PC-9 (cell line): Measurements from ENCODE around the gene YPEL2.

Source experiments
- CTCF ChIP-seq: fragments of 200-600 bp; sonication (generic); conservative IDR thresholded peaks from 2 replicates; pipeline ENCODE4 v1.6.1; 2017; ENCODE audit warnings: mixed run types, antibody characterized with exemption, mild to moderate bottlenecking, moderate library complexity
- EZH2 ChIP-seq: fragments of 200-600 bp; sonication (generic); IDR thresholded peaks from 2 replicates; pipeline ENCODE4 v1.8.0; 2017; ENCODE audit warnings: antibody characterized with exemption, low read depth

GRCh38 chr17:59370593-59371299 lies 39.3 kb downstream of the YPEL2 start:
- no peak for TF ChIP-seq CTCF
- no peak for TF ChIP-seq EZH2
